B cell (primary cell): ENCODE data around the gene SARM1. TPM values are rescaled to one million over a fixed set of nuclear protein-coding genes. Genes with fewer than 3 reads are reported as not detected.
A peak's percentile ranks its signal among the peaks of the same experiment; 100 is the strongest.

Source experiments
- ATAC-seq: fragments of 200-7000 bp; cut with Tn5 transposase; one replicate; pipeline ENCODE4 v1.10.0; 2021; ENCODE audit warnings: low read depth, mild to moderate bottlenecking, moderate number of reproducible peaks, moderate library complexity
- CTCF ChIA-PET: fragments of 350-600 bp; sonication (Branson Sonifier 250); formaldehyde crosslinking; loops from one replicate; lab custom pipeline; 2021; ENCODE audit warnings: antibody characterized with exemption, inconsistent platforms; lab: Charles Lee
- POLR2A ChIA-PET: fragments of 350-600 bp; sonication (Branson Sonifier 250); formaldehyde crosslinking; loops from one replicate; lab custom pipeline; 2021; ENCODE audit warnings: antibody characterized with exemption; lab: Charles Lee
- DNase-seq: peaks from one replicate; pipeline ENCODE4 v3.0.0; 2013
- H2AFZ ChIP-seq: 2 replicates; pipeline ENCODE4 v1.6.1; 2012; ENCODE audit warnings: mild to moderate bottlenecking, low read depth, low read length; ENCODE audit not compliant: insufficient read depth, poor library complexity, severe bottlenecking
- H3K27ac ChIP-seq, 2 donors: 1 replicate in 1 of 2; 2 replicates in 1 of 2; pipeline ENCODE4 v1.5.1; 2012 to 2013; ENCODE audit warnings: low read length in 2 of 2, mild to moderate bottlenecking in 2 of 2, moderate library complexity in 1 of 2
- H3K27me3 ChIP-seq, 4 experiments: fragments of 200-600 bp in 1 of 4; sonication (generic) in 1 of 4; replicated peaks in 1 of 4; 1 replicate in 2 of 4; 2 replicates in 2 of 4; pipeline versions ENCODE4 v1.6.1 to v1.7.0; 2013 to 2016; ENCODE audit warnings: low read length in 3 of 4, mild to moderate bottlenecking in 2 of 4, mixed read lengths in 1 of 4, moderate library complexity in 1 of 4; ENCODE audit not compliant: insufficient read depth in 4 of 4, control insufficient read depth in 3 of 4; ENCODE audit errors: control extremely low read depth in 1 of 4
- H3K36me3 ChIP-seq, 2 experiments: replicated peaks in 1 of 2; 1 replicate in 1 of 2; 2 replicates in 1 of 2; pipeline versions ENCODE4 v1.6.1 to v1.7.1; 2013; ENCODE audit warnings: low read length in 1 of 2; ENCODE audit not compliant: insufficient read depth in 2 of 2, control insufficient read depth in 1 of 2; ENCODE audit errors: control extremely low read depth in 1 of 2, extremely low read depth in 1 of 2
- H3K4me1 ChIP-seq, 2 donors: fragments of 200-600 bp in 1 of 2; sonication (generic) in 1 of 2; 1 replicate in 1 of 2; 2 replicates in 1 of 2; pipeline versions ENCODE4 v1.5.1 to v1.6.1; 2013 to 2017; ENCODE audit warnings: low read length in 2 of 2; ENCODE audit not compliant: control insufficient read depth in 2 of 2, insufficient read depth in 2 of 2
- H3K4me2 ChIP-seq: replicated peaks from 2 replicates; pipeline ENCODE3; 2012; ENCODE audit warnings: mild to moderate bottlenecking, low read depth, low read length; ENCODE audit not compliant: poor library complexity, severe bottlenecking
- H3K4me3 ChIP-seq, 5 experiments: fragments of 200-600 bp in 1 of 5; sonication (generic) in 1 of 5; 1 replicate in 3 of 5; 2 replicates in 2 of 5; pipeline versions ENCODE4 v1.5.1 to v1.7.0; 2011 to 2016; ENCODE audit warnings: low read length in 4 of 5, mild to moderate bottlenecking in 4 of 5, low read depth in 2 of 5, control low read depth in 1 of 5, moderate library complexity in 1 of 5; ENCODE audit not compliant: insufficient read depth in 1 of 5; ENCODE audit errors: control extremely low read depth in 1 of 5, extremely low read depth in 1 of 5
- H3K79me2 ChIP-seq: fragments of 200-600 bp; sonication (generic); one replicate; pipeline ENCODE4 v1.6.0; 2016; ENCODE audit warnings: low read length; ENCODE audit not compliant: control insufficient read depth, insufficient read depth
- H3K9ac ChIP-seq: fragments of 200-600 bp; sonication (generic); 2 replicates; pipeline ENCODE4 v1.6.1; 2017; ENCODE audit warnings: mild to moderate bottlenecking, low read length, moderate library complexity
- H3K9me3 ChIP-seq, 3 donors: one replicate each; pipeline versions ENCODE4 v1.6.1 to v1.7.1; 2013; ENCODE audit warnings: low read length in 2 of 3; ENCODE audit not compliant: control insufficient read depth in 2 of 3, insufficient read depth in 1 of 3; ENCODE audit errors: control extremely low read depth in 1 of 3
- H4K20me1 ChIP-seq: 2 replicates; pipeline ENCODE4 v1.6.0; 2012; ENCODE audit warnings: mild to moderate bottlenecking, low read length; ENCODE audit not compliant: insufficient read depth, control insufficient read depth, poor library complexity, severe bottlenecking
- H3K27ac Mint-ChIP-seq: one replicate; pipeline ENCODE4 v1.8.0; 2021; ENCODE audit warnings: mixed read lengths
- H3K27me3 Mint-ChIP-seq: one replicate; pipeline ENCODE4 v1.8.0; 2021; ENCODE audit warnings: mixed read lengths
- H3K4me1 Mint-ChIP-seq: one replicate; pipeline ENCODE4 v1.8.0; 2021; ENCODE audit warnings: mixed read lengths
- H3K4me3 Mint-ChIP-seq: one replicate; pipeline ENCODE4 v1.8.0; 2021; ENCODE audit warnings: mixed read lengths
- H3K9me3 Mint-ChIP-seq: one replicate; pipeline ENCODE4 v1.8.0; 2022; ENCODE audit warnings: mixed read lengths; ENCODE audit not compliant: insufficient read depth
- EZH2 ChIP-seq: IDR thresholded peaks from 2 replicates; pipeline ENCODE4 v1.6.1; 2012; ENCODE audit warnings: borderline replicate concordance, low read depth, mild to moderate bottlenecking, moderate library complexity, low read length; ENCODE audit not compliant: insufficient read depth, poor library complexity, severe bottlenecking
- WGBS: methylation state at CpG from one replicate; pipeline ENCODE4 v1.1.5; 2013; ENCODE audit warnings: missing lambda C conversion rate; ENCODE audit not compliant: insufficient coverage; 5-methylcytosine and 5-hydroxymethylcytosine counted together
- intact Hi-C: fragments of 100-400 bp; cut with micrococcal nuclease; formaldehyde crosslinking; loops from one replicate; pipeline ENCODE4 v1.10.0; 2022
- polyA plus RNA-seq: library from polyadenylated mRNA; depleted of rRNA; stranded (reverse); fragments of >200 nt; gene quantifications from 2 replicates; pipeline ENCODE4 v1.2.3, GENCODE V29; 2012
- total RNA-seq, 2 donors: library from RNA; stranded (reverse); fragments of 120-200 nt in 1 of 2; gene quantifications; 1 replicate in 1 of 2; 2 replicates in 1 of 2; pipeline versions ENCODE4 v1.2.3 to v1.2.4, GENCODE V29; 2013 to 2022
- TF ChIP-seq, protein P1 (sequence below): fragments of 200-600 bp; IDR thresholded peaks from one replicate; pipeline ENCODE4 v1.8.0; 2022; ENCODE audit warnings: antibody characterized with exemption, mild to moderate bottlenecking

SARM1 gene
- total and polyA plus RNA-seq, 2 donors (not counting 1 experiment from before 2014, with no cell fraction given), result 22.5 to 32.8 TPM

- Histone ChIP-seq H4K20me1 (peaks cover 22% of the 10 kb centered on the region), H3K9ac (peak overlapping the region; percentile 71), H3K9me3 (no peaks in the 10 kb centered on the region), H3K4me1 (peaks cover 14 to 23% of the 10 kb centered on the region in 2 donors), H3K27ac (no peak overlapping the region), H3K4me3 (peak overlapping the region in 2 of 5 experiments; percentile 74 to 81), H3K4me2 (peak overlapping the region; percentile 92), H3K36me3 (peaks cover 0 to 3% of the 10 kb centered on the region in 2 experiments), H3K27me3 (no peaks in the 10 kb centered on the region), H3K79me2 (peaks cover 8% of the 10 kb centered on the region), H2AFZ (no peak overlapping the region)
- Mint-ChIP-seq H3K4me1 (peaks cover 22% of the 10 kb centered on the region), H3K4me3 (peak overlapping the region; percentile 82), H3K27me3 (no peaks in the 10 kb centered on the region), H3K9me3 (no peaks in the 10 kb centered on the region), H3K27ac (peak overlapping the region; percentile 65)
- TF ChIP-seq, protein P1, sequence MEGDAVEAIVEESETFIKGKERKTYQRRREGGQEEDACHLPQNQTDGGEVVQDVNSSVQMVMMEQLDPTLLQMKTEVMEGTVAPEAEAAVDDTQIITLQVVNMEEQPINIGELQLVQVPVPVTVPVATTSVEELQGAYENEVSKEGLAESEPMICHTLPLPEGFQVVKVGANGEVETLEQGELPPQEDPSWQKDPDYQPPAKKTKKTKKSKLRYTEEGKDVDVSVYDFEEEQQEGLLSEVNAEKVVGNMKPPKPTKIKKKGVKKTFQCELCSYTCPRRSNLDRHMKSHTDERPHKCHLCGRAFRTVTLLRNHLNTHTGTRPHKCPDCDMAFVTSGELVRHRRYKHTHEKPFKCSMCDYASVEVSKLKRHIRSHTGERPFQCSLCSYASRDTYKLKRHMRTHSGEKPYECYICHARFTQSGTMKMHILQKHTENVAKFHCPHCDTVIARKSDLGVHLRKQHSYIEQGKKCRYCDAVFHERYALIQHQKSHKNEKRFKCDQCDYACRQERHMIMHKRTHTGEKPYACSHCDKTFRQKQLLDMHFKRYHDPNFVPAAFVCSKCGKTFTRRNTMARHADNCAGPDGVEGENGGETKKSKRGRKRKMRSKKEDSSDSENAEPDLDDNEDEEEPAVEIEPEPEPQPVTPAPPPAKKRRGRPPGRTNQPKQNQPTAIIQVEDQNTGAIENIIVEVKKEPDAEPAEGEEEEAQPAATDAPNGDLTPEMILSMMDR, result no peak
- TF ChIP-seq EZH2, result no peak
- CTCF ChIA-PET, result interaction anchor here (1.4 to 3.8 kb wide), 2 partner anchors 15 to 43 kb away, joined by 6 to 19 read pairs; partner anchors contain the start of gene POLDIP2
- DNase-seq (no peak), ATAC-seq (no peak)
- POLR2A ChIA-PET, result no interaction called here
- intact Hi-C loops, result loop anchor here (5.0 kb wide), 1 partner anchor 34 kb away; the partner anchor contains the start of gene SLC46A1
- WGBS, result 100% methylated on average over 4 of the region's 6 CpGs
These were observed 1.4 kb downstream of the SARM1 start for GRCh38 chr17:28372945-28373274.
